WTC11 (cell line): ENCODE measurements around the gene PHLDB3. TPM values are rescaled to one million over a fixed set of nuclear protein-coding genes. Genes with fewer than 3 reads are reported as not detected.

Experiments used
- ATF1 ChIP-seq: sonication (generic); formaldehyde crosslinking; IDR thresholded peaks from 2 replicates; pipeline ENCODE4 v1.8.1; 2023; ENCODE audit warnings: mild to moderate bottlenecking, moderate library complexity, missing genetic modification reagents
- ELF4 ChIP-seq: sonication (generic); formaldehyde crosslinking; IDR thresholded peaks from 2 replicates; pipeline ENCODE4 v1.8.1; 2022; ENCODE audit warnings: low read depth, mild to moderate bottlenecking, moderate library complexity, missing genetic modification reagents
- EMX1 ChIP-seq: fragments of 250-450 bp; sonication (Bioruptor Pico); IDR thresholded peaks from 2 replicates; pipeline ENCODE4 v1.8.0; 2021; ENCODE audit warnings: mild to moderate bottlenecking
- ETV6 ChIP-seq: sonication (generic); formaldehyde crosslinking; IDR thresholded peaks from 2 replicates; pipeline ENCODE4 v1.8.1; 2022; ENCODE audit warnings: mild to moderate bottlenecking, missing genetic modification reagents
- FOXK1 ChIP-seq: sonication (generic); formaldehyde crosslinking; IDR thresholded peaks from 2 replicates; pipeline ENCODE4 v1.8.0; 2022; ENCODE audit warnings: mild to moderate bottlenecking, moderate library complexity, missing genetic modification reagents
- FOXP4 ChIP-seq: sonication (generic); formaldehyde crosslinking; IDR thresholded peaks from 2 replicates; pipeline ENCODE4 v1.8.0; 2022; ENCODE audit warnings: mild to moderate bottlenecking, missing genetic modification reagents
- IRF1 ChIP-seq: sonication (generic); formaldehyde crosslinking; IDR thresholded peaks from 2 replicates; pipeline ENCODE4 v1.8.0; 2023; ENCODE audit warnings: missing genetic modification reagents
- MLX ChIP-seq: sonication (generic); formaldehyde crosslinking; IDR thresholded peaks from 2 replicates; pipeline ENCODE4 v1.8.1; 2023; ENCODE audit warnings: mild to moderate bottlenecking, missing genetic modification reagents, moderate library complexity
- NFYB ChIP-seq: sonication (generic); formaldehyde crosslinking; conservative IDR thresholded peaks from 2 replicates; pipeline ENCODE4 v1.8.0; 2022; ENCODE audit warnings: low read depth, missing genetic modification reagents
- PRDM15 ChIP-seq: sonication (generic); formaldehyde crosslinking; IDR thresholded peaks from 2 replicates; pipeline ENCODE4 v1.8.0; 2022; ENCODE audit warnings: missing genetic modification reagents
- SMAD4 ChIP-seq: sonication (generic); formaldehyde crosslinking; IDR thresholded peaks from 2 replicates; pipeline ENCODE4 v1.8.0; 2022; ENCODE audit warnings: mild to moderate bottlenecking, missing genetic modification reagents
- SOX15 ChIP-seq: fragments of 250-450 bp; sonication (Bioruptor Pico); IDR thresholded peaks from 2 replicates; pipeline ENCODE4 v1.9.0; 2021; ENCODE audit warnings: mild to moderate bottlenecking
- TEAD1 ChIP-seq: sonication (generic); formaldehyde crosslinking; IDR thresholded peaks from 2 replicates; pipeline ENCODE4 v1.8.0; 2022; ENCODE audit warnings: mild to moderate bottlenecking, missing genetic modification reagents
- TEAD4 ChIP-seq: sonication (generic); formaldehyde crosslinking; IDR thresholded peaks from 2 replicates; pipeline ENCODE4 v1.8.0; 2022; ENCODE audit warnings: mild to moderate bottlenecking, missing genetic modification reagents
- USF1 ChIP-seq: sonication (generic); formaldehyde crosslinking; IDR thresholded peaks from 2 replicates; pipeline ENCODE4 v1.8.0; 2022; ENCODE audit warnings: mild to moderate bottlenecking, missing genetic modification reagents
- ZBTB21 ChIP-seq: sonication (generic); formaldehyde crosslinking; IDR thresholded peaks from 2 replicates; pipeline ENCODE4 v1.8.1; 2023; ENCODE audit warnings: mild to moderate bottlenecking, missing genetic modification reagents, borderline replicate concordance
- ZNF219 ChIP-seq: sonication (generic); formaldehyde crosslinking; IDR thresholded peaks from 2 replicates; pipeline ENCODE4 v1.8.0; 2023; ENCODE audit warnings: missing genetic modification reagents, mild to moderate bottlenecking, borderline replicate concordance
- ZNF317 ChIP-seq: sonication (generic); formaldehyde crosslinking; IDR thresholded peaks from 2 replicates; pipeline ENCODE4 v1.8.1; 2023; ENCODE audit warnings: low read depth, mild to moderate bottlenecking, moderate library complexity, missing genetic modification reagents, borderline replicate concordance
- ZNF396 ChIP-seq: fragments of 250-450 bp; sonication (Bioruptor Pico); IDR thresholded peaks from 2 replicates; pipeline ENCODE4 v1.8.0; 2021; ENCODE audit warnings: mild to moderate bottlenecking, moderate library complexity, borderline replicate concordance
- ZNF423 ChIP-seq: fragments of 250-450 bp; sonication (Bioruptor Pico); IDR thresholded peaks from 2 replicates; pipeline ENCODE4 v2.1.2; 2022; ENCODE audit warnings: mild to moderate bottlenecking, moderate library complexity
- ZNF671 ChIP-seq: fragments of 250-450 bp; sonication (Bioruptor Pico); IDR thresholded peaks from 2 replicates; pipeline ENCODE4 v1.8.0; 2021; ENCODE audit warnings: mild to moderate bottlenecking
- total RNA-seq: library from RNA; stranded (reverse); gene quantifications from 3 replicates; pipeline ENCODE4 v1.2.3, GENCODE V29; 2021
- TF ChIP-seq, protein P1 (sequence below): fragments of 200-600 bp; IDR thresholded peaks from 2 replicates; pipeline ENCODE4 v1.8.0; 2022; ENCODE audit warnings: antibody characterized with exemption
- TF ChIP-seq, protein P2 (sequence below): sonication (generic); formaldehyde crosslinking; IDR thresholded peaks from 2 replicates; pipeline ENCODE4 v1.8.1; 2023; ENCODE audit warnings: mild to moderate bottlenecking, missing genetic modification reagents
- TF ChIP-seq, protein P3 (sequence below): sonication (generic); formaldehyde crosslinking; IDR thresholded peaks from 2 replicates; pipeline ENCODE4 v1.8.1; 2022; ENCODE audit warnings: mild to moderate bottlenecking, moderate library complexity, missing genetic modification reagents

PHLDB3 gene
- total RNA-seq, 1 experiment from 2014 or later = 14.6 TPM

DNA sequence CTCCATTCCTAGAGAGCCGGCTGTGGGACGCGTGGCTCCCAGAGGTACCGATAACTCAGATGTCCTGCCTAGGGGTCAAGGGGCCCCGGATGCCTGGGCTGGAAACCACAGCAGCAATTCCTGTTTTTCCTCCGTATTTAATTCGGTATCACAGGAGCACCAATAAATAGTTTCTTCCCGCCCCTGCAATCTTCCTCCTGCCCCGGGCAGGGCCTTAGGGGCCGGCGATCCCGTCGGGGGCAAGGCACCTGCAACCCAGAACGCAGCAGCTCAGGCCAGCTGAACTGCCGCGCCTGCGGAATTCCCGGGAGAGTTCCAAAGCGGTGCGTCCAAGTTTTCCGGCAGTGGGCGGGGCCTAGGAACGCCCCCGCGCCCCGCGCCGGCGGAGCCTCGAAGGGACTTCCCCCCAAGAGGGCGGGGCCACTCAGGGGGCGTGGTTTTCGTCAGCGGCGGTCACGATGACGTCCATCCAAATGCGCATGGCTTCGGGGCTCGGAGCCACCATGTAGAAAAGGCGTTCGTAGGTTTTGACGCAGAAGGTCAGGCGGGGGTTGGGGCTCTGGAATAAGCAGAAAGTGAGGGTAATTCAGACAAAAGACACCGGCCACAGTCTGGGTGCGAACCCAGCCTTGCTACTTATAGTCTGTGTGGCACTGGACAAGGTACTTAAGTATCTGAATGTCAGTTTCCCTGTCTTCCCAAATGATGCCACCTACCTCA, 29.4 kb downstream of the PHLDB3 start (continued):
- TF ChIP-seq ZNF317 (CRISPR knock-in tag) = no peak
- no peak for TF ChIP-seq FOXK1 (CRISPR knock-in tag)
- no peak for TF ChIP-seq ELF4
- no peak for TF ChIP-seq SOX15 (CRISPR knock-in tag)
- TF ChIP-seq TEAD1 (CRISPR knock-in tag) = no peak
- TF ChIP-seq SMAD4 = no peak
- TF ChIP-seq ZNF671 (CRISPR knock-in tag) = no peak
- no peak for TF ChIP-seq FOXP4 (CRISPR knock-in tag)
- no peak for TF ChIP-seq ETV6 (CRISPR knock-in tag)
- no peak for TF ChIP-seq ZNF396 (CRISPR knock-in tag)
- no peak for TF ChIP-seq ZNF219 (CRISPR knock-in tag)
- TF ChIP-seq, protein P1, sequence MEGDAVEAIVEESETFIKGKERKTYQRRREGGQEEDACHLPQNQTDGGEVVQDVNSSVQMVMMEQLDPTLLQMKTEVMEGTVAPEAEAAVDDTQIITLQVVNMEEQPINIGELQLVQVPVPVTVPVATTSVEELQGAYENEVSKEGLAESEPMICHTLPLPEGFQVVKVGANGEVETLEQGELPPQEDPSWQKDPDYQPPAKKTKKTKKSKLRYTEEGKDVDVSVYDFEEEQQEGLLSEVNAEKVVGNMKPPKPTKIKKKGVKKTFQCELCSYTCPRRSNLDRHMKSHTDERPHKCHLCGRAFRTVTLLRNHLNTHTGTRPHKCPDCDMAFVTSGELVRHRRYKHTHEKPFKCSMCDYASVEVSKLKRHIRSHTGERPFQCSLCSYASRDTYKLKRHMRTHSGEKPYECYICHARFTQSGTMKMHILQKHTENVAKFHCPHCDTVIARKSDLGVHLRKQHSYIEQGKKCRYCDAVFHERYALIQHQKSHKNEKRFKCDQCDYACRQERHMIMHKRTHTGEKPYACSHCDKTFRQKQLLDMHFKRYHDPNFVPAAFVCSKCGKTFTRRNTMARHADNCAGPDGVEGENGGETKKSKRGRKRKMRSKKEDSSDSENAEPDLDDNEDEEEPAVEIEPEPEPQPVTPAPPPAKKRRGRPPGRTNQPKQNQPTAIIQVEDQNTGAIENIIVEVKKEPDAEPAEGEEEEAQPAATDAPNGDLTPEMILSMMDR = no peak
- TF ChIP-seq MLX (CRISPR knock-in tag) = no peak
- TF ChIP-seq NFYB (CRISPR knock-in tag) = no peak
- no peak for TF ChIP-seq EMX1 (CRISPR knock-in tag)
- TF ChIP-seq TEAD4 (CRISPR knock-in tag) = no peak
- TF ChIP-seq ATF1 (CRISPR knock-in tag) = no peak
- no peak for TF ChIP-seq USF1 (CRISPR knock-in tag)
- no peak for TF ChIP-seq IRF1 (CRISPR knock-in tag)
- no peak for TF ChIP-seq ZNF423 (CRISPR knock-in tag)
- TF ChIP-seq ZBTB21 (CRISPR knock-in tag) = peak; percentile 92
- TF ChIP-seq, protein P2, sequence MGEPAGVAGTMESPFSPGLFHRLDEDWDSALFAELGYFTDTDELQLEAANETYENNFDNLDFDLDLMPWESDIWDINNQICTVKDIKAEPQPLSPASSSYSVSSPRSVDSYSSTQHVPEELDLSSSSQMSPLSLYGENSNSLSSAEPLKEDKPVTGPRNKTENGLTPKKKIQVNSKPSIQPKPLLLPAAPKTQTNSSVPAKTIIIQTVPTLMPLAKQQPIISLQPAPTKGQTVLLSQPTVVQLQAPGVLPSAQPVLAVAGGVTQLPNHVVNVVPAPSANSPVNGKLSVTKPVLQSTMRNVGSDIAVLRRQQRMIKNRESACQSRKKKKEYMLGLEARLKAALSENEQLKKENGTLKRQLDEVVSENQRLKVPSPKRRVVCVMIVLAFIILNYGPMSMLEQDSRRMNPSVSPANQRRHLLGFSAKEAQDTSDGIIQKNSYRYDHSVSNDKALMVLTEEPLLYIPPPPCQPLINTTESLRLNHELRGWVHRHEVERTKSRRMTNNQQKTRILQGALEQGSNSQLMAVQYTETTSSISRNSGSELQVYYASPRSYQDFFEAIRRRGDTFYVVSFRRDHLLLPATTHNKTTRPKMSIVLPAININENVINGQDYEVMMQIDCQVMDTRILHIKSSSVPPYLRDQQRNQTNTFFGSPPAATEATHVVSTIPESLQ (CRISPR knock-in tag) = no peak
- TF ChIP-seq, protein P3, sequence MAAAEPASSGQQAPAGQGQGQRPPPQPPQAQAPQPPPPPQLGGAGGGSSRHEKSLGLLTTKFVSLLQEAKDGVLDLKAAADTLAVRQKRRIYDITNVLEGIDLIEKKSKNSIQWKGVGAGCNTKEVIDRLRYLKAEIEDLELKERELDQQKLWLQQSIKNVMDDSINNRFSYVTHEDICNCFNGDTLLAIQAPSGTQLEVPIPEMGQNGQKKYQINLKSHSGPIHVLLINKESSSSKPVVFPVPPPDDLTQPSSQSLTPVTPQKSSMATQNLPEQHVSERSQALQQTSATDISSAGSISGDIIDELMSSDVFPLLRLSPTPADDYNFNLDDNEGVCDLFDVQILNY (CRISPR knock-in tag) = peak; percentile 81
- no peak for TF ChIP-seq PRDM15 (CRISPR knock-in tag)
